ENCODE measurements around the gene RTN4R. TPM values are rescaled to one million over a fixed set of nuclear protein-coding genes. Genes with fewer than 3 reads are reported as not detected.

RTN4R gene
- total RNA-seq, 1 donor from 2014 or later, result 36.0 TPM

GRCh38 chr22:20256551-20257211 lies 11.4 kb downstream of the RTN4R start:
- DNase-seq (ENCODE audit: low spot score, unreplicated experiment), result no peak
- H3K9me3 Mint-ChIP-seq (ENCODE audit: low read depth), result no peaks in the 10 kb centered on the region
- H3K27me3 Mint-ChIP-seq, result no peaks in the 10 kb centered on the region
- no peak for TF ChIP-seq CTCF (IDR thresholded peaks at IDR 0.05; ENCODE audit: unreplicated experiment)
- H3K4me3 Mint-ChIP-seq (ENCODE audit: low read depth), result no peak overlapping the region
- H3K4me1 Mint-ChIP-seq (ENCODE audit: low read depth), result no peaks in the 10 kb centered on the region
- peaks cover 2% of the 10 kb centered on the region for H3K36me3 Mint-ChIP-seq (ENCODE audit: insufficient read depth)
- H3K27ac Mint-ChIP-seq, result no peak overlapping the region

GRCh38 chr22:20256027-20256426 lies 12.1 kb downstream of the RTN4R start:
- no peaks in the 10 kb centered on the region for H3K9me3 Mint-ChIP-seq (ENCODE audit: low read depth)

GRCh38 chr22:20254975-20255946 lies 12.9 kb downstream of the RTN4R start:
- no peaks in the 10 kb centered on the region for H3K27me3 Mint-ChIP-seq
- H3K4me3 Mint-ChIP-seq (ENCODE audit: low read depth), result no peak overlapping the region
- DNase-seq (ENCODE audit: low spot score, unreplicated experiment), result no peak
- H3K4me1 Mint-ChIP-seq (ENCODE audit: low read depth), result no peaks in the 10 kb centered on the region
- H3K27ac Mint-ChIP-seq, result no peak overlapping the region
- no peaks in the 10 kb centered on the region for H3K9me3 Mint-ChIP-seq (ENCODE audit: low read depth)
- H3K36me3 Mint-ChIP-seq (ENCODE audit: insufficient read depth), result peaks cover 2% of the 10 kb centered on the region
- no peak for TF ChIP-seq CTCF (IDR thresholded peaks at IDR 0.05; ENCODE audit: unreplicated experiment)

More at GRCh38 chr22:20256027-20256426, 12.1 kb downstream of the RTN4R start:
- TF ChIP-seq CTCF (IDR thresholded peaks at IDR 0.05; ENCODE audit: unreplicated experiment), result no peak
- peaks cover 2% of the 10 kb centered on the region for H3K36me3 Mint-ChIP-seq (ENCODE audit: insufficient read depth)
- no peak overlapping the region for H3K27ac Mint-ChIP-seq
- no peaks in the 10 kb centered on the region for H3K27me3 Mint-ChIP-seq
- no peak for DNase-seq (ENCODE audit: low spot score, unreplicated experiment)
- H3K4me1 Mint-ChIP-seq (ENCODE audit: low read depth), result no peaks in the 10 kb centered on the region
- no peak overlapping the region for H3K4me3 Mint-ChIP-seq (ENCODE audit: low read depth)

DNA sequence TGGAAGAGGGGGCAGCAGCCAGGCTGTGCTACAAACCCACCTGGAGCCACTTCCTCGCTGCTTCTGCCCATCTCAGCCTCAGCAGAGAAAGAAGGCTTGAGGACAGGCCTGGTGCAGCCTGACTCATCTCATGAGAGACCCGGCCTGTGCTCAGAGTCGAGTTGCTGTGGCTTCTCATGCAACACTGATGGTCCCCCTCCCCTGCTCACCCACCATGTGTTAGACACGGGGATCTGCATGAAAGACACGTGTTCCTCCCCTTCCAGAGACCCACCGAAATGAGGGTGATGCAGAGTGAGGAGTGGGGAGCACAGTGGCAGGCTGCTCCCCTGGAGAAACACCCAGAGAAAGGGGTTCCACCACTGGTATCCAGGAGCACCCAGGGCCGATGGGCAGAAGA lies 15.0 kb downstream of the RTN4R start:
- no peak for TF ChIP-seq CTCF (IDR thresholded peaks at IDR 0.05; ENCODE audit: unreplicated experiment)
- H3K9me3 Mint-ChIP-seq (ENCODE audit: low read depth), result no peaks in the 10 kb centered on the region
- peaks cover 2% of the 10 kb centered on the region for H3K36me3 Mint-ChIP-seq (ENCODE audit: insufficient read depth)
- no peak for DNase-seq (ENCODE audit: low spot score, unreplicated experiment)
- H3K4me3 Mint-ChIP-seq (ENCODE audit: low read depth), result no peak overlapping the region
- no peak overlapping the region for H3K27ac Mint-ChIP-seq
- H3K27me3 Mint-ChIP-seq, result no peaks in the 10 kb centered on the region
- H3K4me1 Mint-ChIP-seq (ENCODE audit: low read depth), result no peaks in the 10 kb centered on the region

DNA sequence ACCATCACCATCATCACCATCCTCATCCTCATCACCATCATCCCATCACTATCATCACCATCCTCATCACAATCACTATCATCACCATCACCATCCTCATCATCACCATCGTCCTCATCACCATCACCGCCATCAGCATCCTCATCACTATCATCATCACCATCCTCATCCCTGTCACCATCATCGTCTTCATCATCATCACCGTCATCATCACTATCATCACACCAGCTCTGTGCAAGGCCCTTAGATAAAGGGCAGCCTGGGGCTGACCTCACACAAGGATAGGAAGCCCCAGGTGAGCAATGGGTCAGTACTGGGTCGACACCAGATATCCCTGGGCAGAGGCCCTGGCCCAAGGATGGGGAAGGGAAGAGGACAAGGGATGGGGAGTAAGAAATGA lies 16.1 kb downstream of the RTN4R start:
- Mint-ChIP-seq H3K4me1 (ENCODE audit: low read depth) (peaks cover 5% of the 10 kb centered on the region), H3K27ac (no peak overlapping the region), H3K9me3 (ENCODE audit: low read depth) (no peaks in the 10 kb centered on the region), H3K27me3 (no peaks in the 10 kb centered on the region), H3K4me3 (ENCODE audit: low read depth) (no peak overlapping the region), H3K36me3 (ENCODE audit: insufficient read depth) (peaks cover 2% of the 10 kb centered on the region)
- no peak for DNase-seq (ENCODE audit: low spot score, unreplicated experiment)
- TF ChIP-seq CTCF (IDR thresholded peaks at IDR 0.05; ENCODE audit: unreplicated experiment), result no peak

Data from progenitor cell of endocrine pancreas (in vitro differentiated cells).